Fibroblast of skin of left quadriceps (primary cell): Measurements from ENCODE around the gene DOK7.
A peak's percentile ranks its signal among the peaks of the same experiment; 100 is the strongest.
"Not testable (repeated sequence)": the region's sequence is repeated elsewhere in the genome, so short reads cannot be mapped to it uniquely, and the experiment has no call there.

Source experiments
- DNase-seq, 2 experiments: peaks; one replicate each; pipeline ENCODE4 v3.0.0-alpha.2; 2013; ENCODE audit warnings: low read depth in 2 of 2

DOK7 gene

GRCh38 chr4:3442959-3443749 lies 20.0 kb upstream of the DOK7 start:
- DNase-seq, result no peak

- no peak for DNase-seq
Measured at GRCh38 chr4:3443750-3444309, 19.3 kb upstream of the DOK7 start.

- DNase-seq, result no peak
Measured at GRCh38 chr4:3444351-3445110, 18.6 kb upstream of the DOK7 start.

DNA sequence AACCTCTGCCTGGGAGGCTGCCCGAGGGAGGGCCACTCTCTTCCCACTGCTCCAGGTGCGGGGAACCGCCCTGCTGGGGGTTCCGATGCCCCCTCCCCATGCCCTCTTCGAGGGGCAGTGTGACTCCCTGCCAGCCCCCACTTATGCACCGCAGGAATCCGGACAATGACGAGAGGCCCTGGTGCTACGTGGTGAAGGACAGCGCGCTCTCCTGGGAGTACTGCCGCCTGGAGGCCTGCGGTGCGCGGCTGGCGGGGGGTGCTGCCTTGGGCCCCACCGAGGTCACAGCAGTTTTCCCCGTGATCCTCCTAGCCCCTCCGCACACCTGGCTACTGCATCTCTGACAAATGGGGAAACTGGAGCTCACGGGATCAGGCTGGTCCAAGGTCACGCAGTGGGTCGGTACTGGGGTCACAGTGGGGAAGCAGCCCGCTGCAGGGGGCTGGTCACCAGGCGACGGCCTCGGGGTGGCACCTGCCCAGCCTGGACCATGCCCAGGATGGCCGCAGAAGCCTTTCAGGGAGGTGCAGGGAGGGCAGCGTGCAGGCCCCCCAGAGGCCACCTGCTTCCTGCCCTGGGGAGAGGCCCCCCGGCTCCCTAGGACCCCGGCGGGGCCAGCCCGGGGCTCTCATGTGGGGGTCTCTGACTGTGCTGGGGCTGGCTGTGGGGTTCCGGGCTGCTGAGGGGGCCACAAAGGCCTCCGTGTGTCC lies 17.8 kb upstream of the DOK7 start:
- DNase-seq, result no peak

- DNase-seq, result no peak
Measured at GRCh38 chr4:3445829-3446545, 17.1 kb upstream of the DOK7 start.

DNA sequence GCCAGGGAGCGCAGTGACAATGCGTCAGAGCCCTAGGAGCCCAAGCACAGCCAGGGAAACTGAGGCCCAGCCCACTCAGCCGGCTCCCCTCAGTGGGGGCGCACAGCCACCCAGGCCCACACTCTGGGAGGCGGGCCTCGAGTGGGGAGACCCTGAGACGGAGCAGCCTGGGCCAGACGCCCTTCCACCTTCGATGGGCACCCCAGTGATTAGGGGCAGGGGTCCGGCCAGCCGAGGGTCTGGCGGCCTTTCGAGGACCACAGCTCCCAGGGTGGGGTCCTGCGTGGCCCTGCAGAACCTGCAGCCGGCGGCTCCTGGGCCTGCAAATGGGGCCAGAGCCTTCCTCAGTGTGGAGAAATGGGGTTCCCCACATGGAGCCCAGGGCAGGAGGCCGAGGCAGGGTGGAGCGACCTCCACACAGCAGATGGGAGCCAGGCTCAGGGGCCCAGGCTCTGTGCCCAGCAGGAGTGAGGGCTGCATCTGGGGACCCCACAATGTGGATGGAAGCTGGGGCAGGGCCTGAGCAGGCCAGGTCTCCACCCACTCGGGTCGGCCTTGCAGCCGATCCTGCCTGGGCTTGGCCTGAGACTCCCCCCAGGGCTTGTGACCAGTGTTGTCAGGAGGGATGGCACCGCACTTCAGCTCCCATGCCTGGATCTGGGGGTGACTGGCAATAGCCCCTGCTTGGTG lies 16.3 kb upstream of the DOK7 start:
- DNase-seq, result no peak

- DNase-seq, result no peak
Measured at GRCh38 chr4:3447431-3448395, 15.4 kb upstream of the DOK7 start.

- no peak for DNase-seq
Measured at GRCh38 chr4:3449047-3449573, 14.0 kb upstream of the DOK7 start.

GRCh38 chr4:3449574-3450534 lies 13.3 kb upstream of the DOK7 start:
- no peak for DNase-seq

GRCh38 chr4:3450643-3451042 lies 12.5 kb upstream of the DOK7 start:
- no peak for DNase-seq

- peak; percentile 9 to 23 for DNase-seq
Measured at GRCh38 chr4:3451956-3452355, 11.2 kb upstream of the DOK7 start.

DNA sequence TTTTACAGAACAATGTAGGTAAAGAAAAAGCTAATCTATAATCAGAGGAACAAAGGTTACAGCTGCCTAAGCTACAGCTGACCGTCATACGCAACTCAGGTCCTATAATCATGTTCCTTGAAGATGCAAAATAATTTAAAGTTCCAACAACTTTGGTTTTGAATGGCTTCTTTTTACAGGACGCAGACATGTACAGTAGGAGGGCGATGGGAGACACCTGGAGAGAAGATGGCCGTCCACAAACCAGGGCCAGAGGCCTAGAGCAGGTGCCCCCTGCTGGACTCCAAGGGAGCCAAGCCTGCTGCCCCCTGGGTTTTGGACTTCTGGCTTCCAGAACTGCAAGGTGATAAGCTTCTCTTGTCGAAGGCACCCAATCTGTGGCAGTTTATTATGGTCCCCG lies 10.7 kb upstream of the DOK7 start:
- no peak for DNase-seq

DNA sequence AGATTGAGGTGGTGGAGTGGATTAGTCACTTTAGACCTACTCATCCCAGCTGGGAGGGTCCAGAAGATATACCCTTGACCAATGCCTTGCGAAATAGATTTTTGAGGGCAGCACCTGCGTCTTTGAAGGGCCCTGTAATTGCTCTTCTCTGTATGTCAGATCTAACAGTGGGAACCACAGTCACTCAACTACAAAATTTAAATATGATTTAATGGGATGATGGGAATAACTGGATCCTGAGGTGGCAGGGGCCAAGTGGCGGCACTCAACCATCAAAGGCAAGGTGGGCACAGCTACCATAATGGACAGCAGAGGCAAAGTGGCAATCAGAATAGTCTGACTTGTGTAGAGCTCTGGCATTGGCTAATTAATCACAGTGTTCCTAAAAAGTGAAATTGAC lies 7.5 kb upstream of the DOK7 start:
- DNase-seq, result not testable (repeated sequence)

GRCh38 chr4:3458371-3458770 lies 4.7 kb upstream of the DOK7 start:
- no peak for DNase-seq

DNA sequence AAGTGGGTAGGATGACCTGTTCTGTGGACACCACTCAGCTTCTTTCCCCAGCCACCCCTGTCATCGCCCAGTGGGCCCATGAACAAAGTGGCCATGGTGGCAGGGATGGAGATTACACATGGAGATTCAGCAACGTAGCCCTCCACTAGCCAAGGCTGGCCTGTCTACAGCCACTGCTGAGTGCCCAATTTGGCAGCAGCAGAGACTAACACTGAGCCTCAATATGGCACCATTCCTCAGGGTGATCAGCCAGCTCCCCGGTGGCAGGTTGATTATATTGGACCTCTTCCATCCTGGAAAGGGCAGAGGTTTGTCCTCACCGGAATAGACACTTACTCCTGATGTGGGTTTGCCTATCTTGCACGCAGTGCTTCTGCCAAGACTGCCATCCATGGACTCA lies 4.0 kb upstream of the DOK7 start:
- DNase-seq, result not testable (repeated sequence)

DNA sequence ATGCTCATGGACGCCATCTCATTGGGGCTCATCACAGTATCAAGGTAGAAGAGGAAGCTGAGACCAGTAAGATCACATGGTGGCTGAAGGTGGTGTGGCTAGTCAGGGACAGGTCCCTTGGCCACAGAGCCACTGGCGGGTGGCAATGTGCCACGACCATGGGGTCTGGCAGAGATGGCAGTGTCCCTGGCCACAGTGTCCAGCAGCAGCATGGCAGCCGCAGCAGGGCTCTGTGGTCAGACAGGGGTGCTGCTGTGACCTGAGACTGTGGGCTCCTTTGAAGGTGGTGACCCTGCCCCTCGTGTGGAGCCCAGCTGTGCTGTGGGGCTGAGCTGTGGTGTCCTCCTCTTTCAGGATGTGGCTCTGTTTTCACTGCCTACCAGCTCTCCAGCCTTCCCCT lies 2.2 kb upstream of the DOK7 start:
- DNase-seq, result no peak

DNA sequence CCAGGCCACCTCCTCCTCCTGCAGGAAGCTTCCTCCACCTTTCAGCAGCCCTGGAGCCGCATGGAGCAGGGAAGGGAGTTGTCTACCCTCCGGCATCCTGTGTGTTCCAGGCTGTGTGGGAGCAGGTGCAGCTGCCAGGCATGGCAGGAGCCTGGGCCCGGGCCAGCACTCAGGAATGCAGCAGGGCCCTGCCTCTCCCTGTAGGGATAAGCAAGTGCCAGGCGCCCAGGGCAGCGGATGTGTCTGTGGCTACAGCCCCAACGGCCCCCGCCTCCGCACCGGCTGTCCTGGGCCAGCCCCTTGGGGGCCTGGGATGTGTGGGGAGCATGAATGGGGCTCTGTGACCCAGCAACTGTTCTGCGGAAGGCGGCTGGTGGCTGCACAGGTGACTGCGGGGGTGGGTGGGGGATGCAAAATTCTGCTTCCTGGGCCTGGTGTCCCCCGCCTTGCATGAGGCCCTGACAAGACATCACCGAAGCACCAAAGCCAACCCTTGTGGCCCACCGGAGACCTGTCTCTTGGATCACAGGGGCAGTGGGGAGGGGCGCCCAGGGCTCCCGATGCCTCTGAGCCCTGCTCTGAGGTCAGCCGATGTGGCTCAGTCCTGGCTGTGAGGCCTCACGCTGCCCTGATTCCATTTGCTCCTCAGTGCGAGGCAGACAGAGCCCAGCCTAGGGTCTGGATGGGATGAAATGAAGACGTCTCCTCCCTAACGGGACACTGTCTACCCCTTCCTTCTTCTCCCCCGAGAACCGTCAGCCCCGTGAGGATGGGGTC lies 1.4 kb upstream of the DOK7 start:
- DNase-seq, result no peak
